ENCODE results near the gene AIP.

The AIP gene

DNA sequence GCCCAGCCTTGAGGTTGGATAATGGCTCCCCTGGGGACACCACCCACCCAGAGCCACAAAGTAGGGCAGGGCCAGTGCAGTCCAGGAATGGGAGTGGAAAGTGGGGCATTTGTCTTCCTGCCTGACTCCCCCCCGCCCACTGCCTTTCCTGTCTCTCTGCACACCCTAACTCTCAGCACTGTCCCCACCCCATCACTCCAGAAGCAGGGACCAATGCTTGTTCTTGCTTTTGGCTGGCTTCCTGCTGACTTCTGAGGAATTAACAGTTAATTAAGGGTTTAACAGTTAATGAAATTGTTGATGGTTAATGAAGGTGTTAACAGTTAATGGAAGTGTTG lies 17.6 kb downstream of the AIP start:
- Histone ChIP-seq H3K36me3 (peaks cover 36 to 80% (median 66%) of the 10 kb centered on the region in 11 experiments), H3K4me3 (no peak overlapping the region), H3K27ac (peak overlapping the region in 2 of 11 experiments; percentile 26 to 53; a peak in 2 of 22 replicates), H3K9me3 (replicated peaks in 1 of 11) (peaks cover 0 to 7% (median 0%) of the 10 kb centered on the region in 11 experiments; a peak in 1 of 22 replicates), H3K4me2 (peak overlapping the region; percentile 28 to 100 (median 66); a peak in 19 of 22 replicates), H3K27me3 (peaks cover 0 to 13% (median 9%) of the 10 kb centered on the region in 11 experiments; a peak in 9 of 22 replicates), H3K4me1 (peaks cover 39 to 55% (median 45%) of the 10 kb centered on the region in 10 experiments), H3K9ac (no peak overlapping the region), H4K20me1 (peaks cover 25 to 89% (median 32%) of the 10 kb centered on the region in 11 experiments; a peak in 21 of 22 replicates)
- TF ChIP-seq Cebpa-rat (IDR thresholded peaks at IDR 0.05): no peak

DNA sequence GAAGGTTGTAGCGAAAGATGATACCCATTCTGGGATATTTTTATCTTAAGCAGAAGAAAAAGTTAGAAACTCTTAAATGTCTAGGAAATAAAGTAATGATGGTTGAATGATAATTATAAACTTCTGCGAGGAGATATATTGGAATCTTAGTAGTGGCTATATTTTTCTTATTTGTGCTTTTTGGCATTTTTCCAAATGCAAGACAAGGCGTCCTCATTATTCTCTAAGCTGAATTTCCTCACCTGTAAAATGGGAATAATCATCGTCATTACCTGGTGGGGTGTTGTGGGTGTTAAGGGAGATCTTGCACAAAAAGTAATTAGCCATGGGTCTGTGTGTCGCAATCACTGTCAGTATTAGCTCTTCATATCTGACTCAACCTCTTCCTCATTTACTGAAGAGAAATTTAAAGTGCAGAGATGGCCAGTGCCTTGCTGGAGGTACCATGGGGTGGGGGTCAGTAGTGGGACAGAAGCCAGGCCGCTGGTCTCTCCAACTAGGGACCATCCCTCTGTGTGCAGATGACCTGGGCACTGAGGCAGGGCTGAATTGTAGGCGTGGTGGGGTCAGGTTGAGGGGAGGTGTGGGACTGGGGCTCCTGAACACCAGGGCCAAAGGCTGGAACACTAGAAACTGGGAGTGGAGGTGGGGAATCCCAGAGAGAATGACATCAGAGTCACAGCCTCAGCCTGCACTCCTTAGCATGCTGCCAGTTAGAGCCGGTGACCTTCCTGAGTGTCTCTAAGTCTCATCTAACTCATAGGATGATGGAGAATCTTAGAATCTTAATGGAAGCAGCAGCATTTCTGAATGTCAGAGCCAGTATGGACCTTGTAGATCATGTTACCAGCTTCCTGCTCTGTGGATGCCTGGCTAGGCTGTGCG lies 18.2 kb downstream of the AIP start:
- Histone ChIP-seq H3K36me3 (peaks cover 30 to 73% (median 60%) of the 10 kb centered on the region in 11 experiments), H3K27me3 (peaks cover 0 to 13% (median 9%) of the 10 kb centered on the region in 11 experiments; a peak in 9 of 22 replicates), H3K4me2 (peak overlapping the region; percentile 28 to 100 (median 66); a peak in 18 of 22 replicates), H3K4me3 (peak overlapping the region in 2 of 10 experiments; percentile 9 to 52; a peak in 3 of 20 replicates), H3K4me1 (peaks cover 45 to 60% (median 50%) of the 10 kb centered on the region in 10 experiments), H3K9ac (peak overlapping the region in 4 of 11 experiments; percentile 18 to 37 (median 35); a peak in 5 of 22 replicates), H3K9me3 (replicated peaks in 1 of 11) (peaks cover 0 to 7% (median 0%) of the 10 kb centered on the region in 11 experiments; a peak in 1 of 22 replicates), H4K20me1 (peaks cover 25 to 87% (median 36%) of the 10 kb centered on the region in 11 experiments; a peak in 21 of 22 replicates), H3K27ac (peak overlapping the region in 3 of 11 experiments; percentile 23 to 53 (median 53); a peak in 4 of 22 replicates)
- TF ChIP-seq Cebpa-rat (IDR thresholded peaks at IDR 0.05): peak; percentile 62 to 97 (median 82); a peak in 19 of 22 replicates

DNA sequence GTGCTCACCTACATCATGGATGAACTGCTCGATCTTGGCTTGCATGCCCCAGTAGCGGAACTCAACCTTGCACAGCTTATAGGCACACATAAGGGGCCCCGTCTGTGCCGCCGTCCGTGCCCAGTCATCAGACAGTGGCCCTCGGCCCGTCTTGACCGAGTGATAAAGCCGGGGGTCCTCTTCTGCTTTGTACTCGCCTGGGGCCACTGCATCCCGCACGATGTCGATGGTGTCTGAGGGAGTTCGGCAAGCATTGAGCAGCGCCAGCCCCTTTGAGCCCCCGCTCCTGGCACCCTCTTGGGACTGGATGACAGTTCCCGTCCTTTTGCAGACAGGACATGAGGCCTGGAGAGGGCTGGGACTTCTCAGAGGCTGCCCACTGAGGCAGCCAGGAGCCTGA lies 19.0 kb downstream of the AIP start:
- H3K9ac ChIP-seq: peak overlapping the region in 3 of 11 experiments; percentile 33 to 37 (median 37); a peak in 4 of 22 replicates
- TF ChIP-seq Cebpa-rat (IDR thresholded peaks at IDR 0.05): no peak
- peak overlapping the region in 1 of 10 experiments; percentile 52; a peak in 1 of 20 replicates for H3K4me3 ChIP-seq
- peaks cover 25 to 85% (median 40%) of the 10 kb centered on the region in 11 experiments; a peak in 21 of 22 replicates for H4K20me1 ChIP-seq
- peaks cover 0 to 7% (median 0%) of the 10 kb centered on the region in 11 experiments; a peak in 1 of 22 replicates for H3K9me3 ChIP-seq (replicated peaks in 1 of 11)
- H3K27ac ChIP-seq: peak overlapping the region in 1 of 11 experiments; percentile 53; a peak in 1 of 22 replicates
- peaks cover 0 to 13% (median 9%) of the 10 kb centered on the region in 11 experiments; a peak in 9 of 22 replicates for H3K27me3 ChIP-seq
- H3K4me1 ChIP-seq: peaks cover 53 to 65% (median 58%) of the 10 kb centered on the region in 10 experiments
- H3K36me3 ChIP-seq: peaks cover 27 to 66% (median 52%) of the 10 kb centered on the region in 11 experiments
- peak overlapping the region in 6 of 11 experiments; percentile 56 to 100 (median 97); a peak in 12 of 22 replicates for H3K4me2 ChIP-seq

DNA sequence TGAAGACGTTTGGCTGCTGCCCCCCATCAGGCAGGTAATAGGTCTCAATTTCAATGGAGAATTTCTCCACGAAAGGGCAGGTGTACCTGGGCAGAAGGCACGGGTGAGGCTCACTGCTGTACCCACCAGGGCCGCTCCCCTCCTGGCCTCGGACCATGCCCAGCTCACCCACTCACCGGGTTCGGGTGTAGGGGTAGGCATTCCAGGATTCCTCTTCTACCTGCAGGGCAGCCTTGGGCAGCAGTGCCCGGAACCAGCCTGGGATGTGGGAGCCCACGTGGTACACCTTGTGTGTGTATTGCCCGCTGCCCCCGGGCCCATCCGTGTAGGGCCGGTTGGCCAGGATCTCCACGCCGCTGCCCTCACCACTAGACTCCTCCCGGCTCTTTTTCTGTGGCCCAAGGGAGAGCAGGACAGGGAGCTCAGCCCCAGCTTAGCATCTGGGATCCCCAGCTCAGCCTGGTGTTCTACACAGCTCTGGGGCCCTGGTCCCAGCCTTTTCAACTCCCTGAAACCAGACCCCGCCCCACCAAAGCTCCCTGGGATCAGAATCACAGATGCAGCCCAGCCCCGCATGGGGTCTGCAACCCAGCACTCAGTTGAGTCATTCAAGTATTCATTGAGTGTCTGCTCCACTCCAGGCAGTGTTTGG lies 19.6 kb downstream of the AIP start:
- H4K20me1 ChIP-seq: peaks cover 27 to 85% (median 45%) of the 10 kb centered on the region in 11 experiments; a peak in 21 of 22 replicates
- H3K4me1 ChIP-seq: peaks cover 59 to 67% (median 63%) of the 10 kb centered on the region in 10 experiments
- no peak overlapping the region for H3K27ac ChIP-seq
- TF ChIP-seq Cebpa-rat (IDR thresholded peaks at IDR 0.05): no peak
- H3K27me3 ChIP-seq: peaks cover 0 to 13% (median 9%) of the 10 kb centered on the region in 11 experiments; a peak in 9 of 22 replicates
- H3K4me3 ChIP-seq: no peak overlapping the region; a peak in 1 of 20 replicates
- H3K9ac ChIP-seq: peak overlapping the region in 7 of 11 experiments; percentile 6 to 88 (median 33); a peak in 5 of 22 replicates
- H3K9me3 ChIP-seq (replicated peaks in 1 of 11): peaks cover 0 to 7% (median 0%) of the 10 kb centered on the region in 11 experiments; a peak in 1 of 22 replicates
- peaks cover 27 to 61% (median 46%) of the 10 kb centered on the region in 11 experiments for H3K36me3 ChIP-seq
- H3K4me2 ChIP-seq: peak overlapping the region; percentile 91 to 100 (median 99); a peak in 21 of 22 replicates

DNA sequence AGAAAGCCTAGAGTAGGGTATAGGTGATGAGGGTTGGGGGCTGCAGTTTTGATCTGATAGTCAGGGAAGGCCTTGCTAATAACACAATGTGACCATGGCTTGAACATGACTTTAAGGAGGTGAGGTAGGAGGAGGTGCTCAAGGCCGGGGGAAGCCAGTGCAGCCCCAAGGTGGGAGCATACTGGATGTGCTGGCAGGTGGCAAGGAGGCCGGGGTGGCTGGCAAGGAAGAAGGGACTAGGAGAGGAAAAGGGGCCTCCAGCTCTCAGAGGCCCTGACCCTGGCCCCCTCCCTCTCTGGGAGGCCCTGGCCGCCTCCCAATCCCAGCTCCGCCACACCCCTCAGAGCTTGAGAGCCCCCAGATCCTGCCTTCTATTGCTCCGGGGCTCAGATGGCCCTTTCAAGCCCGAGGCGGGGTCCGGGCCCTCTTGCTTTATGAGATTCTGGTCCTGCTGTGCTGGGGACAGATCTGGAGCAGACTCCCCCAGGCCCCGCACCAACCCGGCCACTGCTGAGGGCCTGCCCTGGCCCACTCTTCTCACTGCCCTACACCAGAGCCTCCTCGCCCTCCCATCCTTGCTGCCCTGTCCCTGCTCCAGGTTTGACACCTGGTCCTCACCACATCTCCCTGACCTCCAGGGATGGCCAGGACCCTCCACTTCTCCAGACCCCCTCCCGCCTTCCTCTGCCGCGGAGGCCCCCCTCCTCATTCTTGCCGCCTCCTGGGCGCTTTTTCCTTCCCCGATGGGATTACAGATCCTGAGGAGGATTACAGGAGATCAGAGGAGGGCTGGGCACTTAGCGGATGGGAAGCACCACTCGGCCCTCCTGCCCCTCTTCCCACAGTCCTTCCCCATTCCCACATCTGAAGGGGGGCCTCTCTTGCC lies 20.5 kb downstream of the AIP start:
- Histone ChIP-seq H3K27me3 (peaks cover 0 to 13% (median 9%) of the 10 kb centered on the region in 11 experiments; a peak in 9 of 22 replicates), H3K4me3 (peak overlapping the region; percentile 81 to 96 (median 88)), H3K4me2 (peak overlapping the region; percentile 91 to 100 (median 99)), H3K4me1 (peaks cover 62 to 69% (median 64%) of the 10 kb centered on the region in 10 experiments), H3K27ac (peak overlapping the region in 8 of 11 experiments; percentile 37 to 81 (median 71); a peak in 12 of 22 replicates), H4K20me1 (peaks cover 26 to 79% (median 47%) of the 10 kb centered on the region in 11 experiments; a peak in 21 of 22 replicates), H3K36me3 (peaks cover 23 to 52% (median 37%) of the 10 kb centered on the region in 11 experiments), H3K9me3 (replicated peaks in 1 of 11) (peaks cover 0 to 7% (median 0%) of the 10 kb centered on the region in 11 experiments; a peak in 1 of 22 replicates), H3K9ac (peak overlapping the region; percentile 75 to 88 (median 84))
- TF ChIP-seq Cebpa-rat (IDR thresholded peaks at IDR 0.05): no peak

DNA sequence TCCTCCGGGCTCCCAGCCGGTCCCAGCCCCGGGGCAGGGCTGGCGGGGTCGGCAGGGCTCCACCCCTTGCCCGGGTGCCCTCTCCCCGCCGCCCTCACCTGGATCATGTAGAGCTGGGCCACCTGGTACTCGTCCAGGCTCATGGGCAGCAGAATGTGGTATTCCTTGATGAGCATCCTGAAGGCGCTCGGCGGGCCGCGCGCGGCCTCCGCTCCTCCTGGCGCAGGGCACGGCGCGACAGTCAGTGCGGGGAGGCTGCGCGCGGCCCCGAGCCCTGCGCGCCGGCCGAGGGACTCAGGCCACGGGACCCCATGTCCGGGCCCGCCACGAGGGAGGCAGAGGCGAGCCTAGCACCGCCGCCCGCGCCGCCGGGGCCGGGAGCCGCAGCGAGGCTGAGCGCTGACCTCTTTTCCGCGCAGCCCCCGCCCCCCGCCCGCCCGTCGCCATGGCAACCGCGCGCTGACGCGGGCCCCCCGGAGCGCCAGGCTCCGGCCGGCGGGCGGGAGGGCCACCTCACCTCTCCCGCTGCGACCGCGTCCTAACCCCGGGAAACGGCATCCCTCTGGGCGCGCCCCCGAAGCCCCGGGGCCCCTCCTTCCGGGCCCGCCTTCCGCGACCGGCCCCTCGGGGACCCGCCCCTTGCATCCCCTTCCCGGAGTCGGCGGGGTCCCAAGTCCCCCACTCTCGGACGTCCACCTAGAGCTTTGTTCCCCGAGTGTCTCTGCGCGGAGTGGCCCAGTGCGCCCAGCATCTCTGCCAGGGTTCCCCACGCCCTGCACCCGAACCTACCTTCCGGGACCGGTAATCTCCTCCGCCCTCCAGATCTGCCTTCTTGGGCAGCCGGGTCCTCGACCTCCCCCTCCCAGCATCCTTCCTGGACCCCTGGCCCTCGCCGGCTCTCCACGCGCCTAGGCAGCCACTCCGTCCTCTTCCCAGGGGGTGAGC lies 21.5 kb downstream of the AIP start:
- Histone ChIP-seq H3K27me3 (peaks cover 0 to 13% (median 9%) of the 10 kb centered on the region in 11 experiments; a peak in 9 of 22 replicates), H3K27ac (peak overlapping the region; percentile 55 to 81 (median 70)), H3K36me3 (peaks cover 23 to 43% (median 29%) of the 10 kb centered on the region in 11 experiments), H4K20me1 (peaks cover 26 to 71% (median 47%) of the 10 kb centered on the region in 11 experiments; a peak in 21 of 22 replicates), H3K9ac (peak overlapping the region; percentile 75 to 88 (median 84)), H3K4me2 (peak overlapping the region; percentile 91 to 100 (median 99)), H3K9me3 (replicated peaks in 1 of 11) (peaks cover 0 to 7% (median 0%) of the 10 kb centered on the region in 11 experiments; a peak in 1 of 22 replicates), H3K4me1 (peaks cover 67 to 75% (median 70%) of the 10 kb centered on the region in 10 experiments), H3K4me3 (peak overlapping the region; percentile 81 to 96 (median 88))
- no peak for TF ChIP-seq Cebpa-rat (IDR thresholded peaks at IDR 0.05)

Measured in BLaER1 treated with 17β-estradiol and CSF1 and Interleukin-3, amounts not matched to agents 10 nM and 100 nM (cell line).